ENCODE results near the gene ERBB4.

The ERBB4 gene

GRCh38 chr2:212384027-212384426 lies 154.6 kb downstream of the ERBB4 start:
- TF ChIP-seq EZH2phosphoT487 (IDR thresholded peaks at IDR 0.05; ENCODE audit: borderline replicate concordance) (no peak), CTCF (conservative IDR thresholded peaks at IDR 0.05; ENCODE audit: low read length) (no peak)
- H3K9me2 ChIP-seq (replicated peaks; ENCODE audit: low read depth, low read length): no peaks in the 10 kb centered on the region
- H3K27me3 ChIP-seq (ENCODE audit: insufficient read depth, low read length, poor library complexity, severe bottlenecking): no peaks in the 10 kb centered on the region
- no peak overlapping the region for H3K4me3 ChIP-seq (ENCODE audit: low read length, poor library complexity, severe bottlenecking)
- no peak overlapping the region for H3K4me2 ChIP-seq (ENCODE audit: low read depth, low read length, poor library complexity, severe bottlenecking)
- H3K36me3 ChIP-seq (ENCODE audit: insufficient read depth, low read length): no peaks in the 10 kb centered on the region
- peaks cover 6% of the 10 kb centered on the region for H3K4me1 ChIP-seq (ENCODE audit: insufficient read depth, low read length, poor library complexity, severe bottlenecking)
- H2AFZ ChIP-seq (ENCODE audit: low read length): no peak overlapping the region
- H3K79me2 ChIP-seq (ENCODE audit: insufficient read depth, low read length): no peaks in the 10 kb centered on the region
- H3F3A ChIP-seq (ENCODE audit: low read depth): no peaks in the 10 kb centered on the region
- H4K20me1 ChIP-seq (ENCODE audit: insufficient read depth, low read length, poor library complexity, severe bottlenecking): no peaks in the 10 kb centered on the region
- H3K9ac ChIP-seq (ENCODE audit: low read depth, low read length, poor library complexity, severe bottlenecking): no peak overlapping the region
- H3K9me3 ChIP-seq (ENCODE audit: insufficient read depth, low read depth, low read length): no peaks in the 10 kb centered on the region

- no peaks in the 10 kb centered on the region for H3K27me3 ChIP-seq (ENCODE audit: insufficient read depth, low read length, poor library complexity, severe bottlenecking)
- no peaks in the 10 kb centered on the region for H4K20me1 ChIP-seq (ENCODE audit: insufficient read depth, low read length, poor library complexity, severe bottlenecking)
- no peak overlapping the region for H3K9ac ChIP-seq (ENCODE audit: low read depth, low read length, poor library complexity, severe bottlenecking)
- no peak overlapping the region for H2AFZ ChIP-seq (ENCODE audit: low read length)
- H3K9me3 ChIP-seq (ENCODE audit: insufficient read depth, low read depth, low read length): no peaks in the 10 kb centered on the region
- H3K36me3 ChIP-seq (ENCODE audit: insufficient read depth, low read length): no peaks in the 10 kb centered on the region
- H3K4me2 ChIP-seq (ENCODE audit: low read depth, low read length, poor library complexity, severe bottlenecking): no peak overlapping the region
- TF ChIP-seq CTCF (conservative IDR thresholded peaks at IDR 0.05; ENCODE audit: low read length) (no peak), EZH2phosphoT487 (IDR thresholded peaks at IDR 0.05; ENCODE audit: borderline replicate concordance) (no peak)
- H3K4me3 ChIP-seq (ENCODE audit: low read length, poor library complexity, severe bottlenecking): no peak overlapping the region
- H3K9me2 ChIP-seq (replicated peaks; ENCODE audit: low read depth, low read length): no peaks in the 10 kb centered on the region
- no peaks in the 10 kb centered on the region for H3K79me2 ChIP-seq (ENCODE audit: insufficient read depth, low read length)
- H3F3A ChIP-seq (ENCODE audit: low read depth): no peaks in the 10 kb centered on the region
- peaks cover 5% of the 10 kb centered on the region for H3K4me1 ChIP-seq (ENCODE audit: insufficient read depth, low read length, poor library complexity, severe bottlenecking)
Observed at GRCh38 chr2:212381428-212382102, 157.0 kb downstream of the ERBB4 start.

- no peak overlapping the region for H3K4me3 ChIP-seq (ENCODE audit: low read length, poor library complexity, severe bottlenecking)
- H3K4me1 ChIP-seq (ENCODE audit: insufficient read depth, low read length, poor library complexity, severe bottlenecking): no peaks in the 10 kb centered on the region
- H3K4me2 ChIP-seq (ENCODE audit: low read depth, low read length, poor library complexity, severe bottlenecking): no peak overlapping the region
- no peaks in the 10 kb centered on the region for H3F3A ChIP-seq (ENCODE audit: low read depth)
- H3K9me2 ChIP-seq (replicated peaks; ENCODE audit: low read depth, low read length): no peaks in the 10 kb centered on the region
- no peaks in the 10 kb centered on the region for H3K9me3 ChIP-seq (ENCODE audit: insufficient read depth, low read depth, low read length)
- H3K27me3 ChIP-seq (ENCODE audit: insufficient read depth, low read length, poor library complexity, severe bottlenecking): no peaks in the 10 kb centered on the region
- no peak for TF ChIP-seq EZH2phosphoT487 (IDR thresholded peaks at IDR 0.05; ENCODE audit: borderline replicate concordance)
- no peak for TF ChIP-seq CTCF (conservative IDR thresholded peaks at IDR 0.05; ENCODE audit: low read length)
- no peaks in the 10 kb centered on the region for H3K79me2 ChIP-seq (ENCODE audit: insufficient read depth, low read length)
- no peaks in the 10 kb centered on the region for H3K36me3 ChIP-seq (ENCODE audit: insufficient read depth, low read length)
- no peak overlapping the region for H3K9ac ChIP-seq (ENCODE audit: low read depth, low read length, poor library complexity, severe bottlenecking)
- no peaks in the 10 kb centered on the region for H4K20me1 ChIP-seq (ENCODE audit: insufficient read depth, low read length, poor library complexity, severe bottlenecking)
- H2AFZ ChIP-seq (ENCODE audit: low read length): no peak overlapping the region
Observed at GRCh38 chr2:212379103-212379502, 159.5 kb downstream of the ERBB4 start.
